GM19455 (cell line): Measurements from ENCODE around the gene CDK5R1.

Source experiments
- ATAC-seq: cut with Tn5 transposase; IDR thresholded peaks from one replicate; pipeline ENCODE4 v1.9.1; 2021; ENCODE audit not compliant: unreplicated experiment

Gene CDK5R1

DNA sequence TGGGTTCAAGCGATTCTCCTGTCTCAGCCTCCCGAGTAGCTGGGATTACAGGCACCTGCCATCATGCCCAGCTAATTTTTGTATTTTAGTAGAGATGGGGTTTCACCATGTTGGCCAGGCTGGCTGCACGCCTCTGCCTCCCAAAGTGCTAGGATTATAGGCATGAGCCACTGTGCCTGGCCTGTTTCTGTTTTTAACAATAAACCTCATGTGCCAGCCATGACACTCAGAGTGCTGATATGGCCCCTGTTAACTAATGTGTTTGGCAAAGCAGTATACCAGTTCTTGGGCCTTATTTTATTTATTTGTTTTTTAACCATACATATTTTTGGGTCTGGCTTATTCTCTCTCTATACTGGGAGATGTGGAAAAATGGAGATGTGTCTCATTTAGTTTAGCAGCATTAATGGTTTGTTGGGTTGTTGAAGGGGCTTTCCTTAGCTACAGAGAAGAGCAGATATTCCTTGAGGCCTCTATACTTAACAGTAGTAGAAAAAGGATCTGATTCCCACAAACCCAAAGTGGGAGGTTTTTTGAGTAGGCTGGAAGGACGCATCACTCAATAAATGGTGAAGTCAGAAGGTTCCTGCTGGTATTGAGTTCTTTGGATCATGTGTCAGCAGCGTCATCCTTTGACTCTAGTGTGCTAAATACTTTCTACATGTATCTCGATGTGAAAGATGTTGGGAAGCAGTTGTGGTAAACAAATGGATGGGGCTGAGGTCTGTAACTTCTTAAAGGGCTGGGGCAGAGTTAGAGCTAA is 16.2 kb upstream of the CDK5R1 start:
- no peak for ATAC-seq

DNA sequence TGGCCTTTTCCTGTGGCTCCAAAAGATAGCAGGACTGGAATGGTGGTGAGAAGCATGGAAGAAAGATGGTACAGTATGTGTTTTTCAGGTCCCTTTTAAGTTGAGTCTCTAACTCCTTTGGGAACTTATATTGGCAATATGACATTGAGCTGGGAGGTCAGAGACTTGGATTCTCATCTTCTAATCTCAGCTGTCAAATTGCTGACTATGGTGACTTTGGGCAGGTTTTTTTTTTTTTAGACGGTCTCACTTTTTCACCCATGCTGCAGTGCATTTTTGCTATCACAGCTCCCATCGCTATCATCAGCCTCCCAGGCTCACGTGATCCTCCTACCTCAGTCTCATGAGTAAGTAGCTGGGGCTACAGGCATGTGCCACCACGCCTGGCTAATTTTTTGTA is 15.1 kb upstream of the CDK5R1 start:
- ATAC-seq = no peak

DNA sequence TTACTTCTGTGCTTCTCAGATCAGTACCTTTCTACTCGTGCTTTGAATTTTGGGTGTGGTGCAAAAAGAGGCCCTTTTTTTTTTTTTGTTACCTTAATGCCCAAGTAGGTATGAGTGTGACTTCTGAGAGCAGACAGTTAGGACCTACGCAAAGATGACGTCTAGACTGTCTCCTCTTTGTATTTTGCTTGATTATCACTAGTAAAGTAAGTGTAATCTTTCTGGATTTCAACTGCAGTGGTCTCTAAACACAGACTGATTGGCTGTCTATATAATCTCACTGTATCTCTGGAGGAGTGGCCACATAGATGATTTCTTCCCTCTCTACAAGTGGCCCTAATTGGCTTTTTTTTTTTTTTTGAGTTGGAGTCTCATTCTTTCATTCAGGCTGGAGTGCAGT is 11.5 kb upstream of the CDK5R1 start:
- no peak for ATAC-seq

DNA sequence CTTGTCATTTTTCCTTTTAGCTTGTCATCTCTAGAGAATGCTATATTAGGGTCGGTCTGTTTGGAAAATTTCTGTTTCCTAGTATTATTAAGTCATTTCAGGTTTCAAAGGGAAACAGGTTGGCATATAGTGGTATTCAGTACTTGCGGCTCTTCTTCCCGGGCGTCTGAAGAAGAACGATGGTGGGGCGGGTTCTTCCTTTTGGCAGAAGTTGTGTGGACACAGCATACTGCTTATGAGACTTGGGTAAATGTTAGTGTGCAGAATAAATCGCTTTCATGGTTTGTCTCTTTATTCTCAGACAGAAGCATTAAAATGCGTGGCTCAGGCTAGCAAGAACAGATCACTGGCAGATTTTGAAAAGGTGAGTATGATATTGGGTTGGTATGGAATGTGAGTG is 9.6 kb upstream of the CDK5R1 start:
- no peak for ATAC-seq

DNA sequence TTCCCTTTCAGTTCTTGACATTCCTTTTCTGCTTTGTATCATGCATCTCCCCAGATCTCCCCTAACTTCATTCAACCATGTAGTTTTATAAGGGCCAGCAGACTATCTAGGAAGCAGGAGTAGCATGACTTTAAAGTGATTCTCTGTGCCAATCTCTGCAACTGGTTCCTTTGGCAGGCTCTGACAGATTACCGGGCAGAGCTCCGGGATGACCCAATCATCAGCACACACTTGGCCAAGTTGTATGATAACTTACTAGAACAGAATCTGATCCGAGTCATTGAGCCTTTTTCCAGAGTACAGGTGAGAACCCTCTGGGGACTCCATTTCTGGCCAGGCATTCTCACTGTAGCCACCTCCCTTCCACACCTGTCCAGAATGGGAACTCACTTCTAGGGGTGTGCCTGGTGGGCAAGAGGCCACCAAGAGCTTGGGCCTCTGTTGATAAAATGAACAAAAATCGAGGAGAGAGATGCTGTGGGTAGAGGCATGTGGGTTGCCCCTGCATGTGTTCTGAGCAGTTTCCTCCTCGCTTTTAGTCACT is 7.6 kb upstream of the CDK5R1 start:
- ATAC-seq = no peak

DNA sequence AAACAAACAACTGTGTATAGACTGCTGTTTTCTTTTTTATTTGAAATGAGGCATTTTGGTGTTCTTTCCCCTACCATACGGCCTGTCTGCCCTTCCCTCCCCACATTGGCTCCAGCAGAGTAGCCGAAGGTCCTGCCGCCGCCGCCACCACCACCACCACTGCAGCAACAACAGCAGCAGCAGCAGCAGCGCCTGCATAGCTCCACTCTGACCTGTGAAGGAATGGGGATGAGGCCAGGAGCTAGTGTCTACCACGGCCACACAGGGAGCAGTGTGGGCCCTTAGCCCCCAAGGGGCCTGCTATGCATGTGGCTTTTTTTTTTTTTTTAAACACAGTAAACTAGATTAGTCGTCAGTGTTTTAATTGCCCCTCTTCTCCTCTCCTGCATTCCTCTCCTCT is 5.6 kb upstream of the CDK5R1 start:
- no peak for ATAC-seq

DNA sequence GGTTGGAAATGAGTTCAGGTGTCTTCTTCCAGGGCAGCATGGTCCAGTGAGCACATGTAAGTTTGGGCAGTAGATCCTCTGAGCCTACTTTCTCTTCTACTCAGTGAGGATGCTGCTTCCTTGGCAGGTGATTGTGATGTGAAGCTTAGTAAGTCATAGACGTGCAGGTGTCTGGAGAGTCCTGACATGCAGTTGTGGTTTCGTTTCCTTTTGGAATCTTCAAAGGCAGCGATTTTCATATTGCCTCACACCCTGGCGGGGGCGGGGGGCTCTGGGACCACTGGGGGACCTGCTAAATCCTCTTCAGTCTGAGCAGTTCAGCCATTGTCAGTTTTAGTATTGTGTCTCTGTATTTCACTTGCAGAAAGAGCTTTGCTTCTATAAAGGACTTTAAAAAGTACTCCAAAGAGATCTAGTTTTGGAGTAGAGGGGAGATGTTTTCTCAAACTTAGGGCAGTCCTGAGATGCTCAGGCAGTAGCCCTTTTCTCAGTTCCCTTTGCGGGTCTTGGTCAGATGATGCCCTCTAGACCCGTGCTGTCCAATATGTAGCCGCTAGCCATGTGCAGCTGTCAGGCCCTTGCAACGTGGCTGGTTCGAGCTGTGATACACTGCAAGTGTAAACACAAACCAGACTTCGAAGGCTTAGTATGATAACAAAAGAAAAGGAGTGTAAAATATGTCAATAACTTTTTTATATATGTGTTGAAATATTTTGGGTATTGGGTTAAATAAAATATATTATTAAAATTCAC is 4.0 kb upstream of the CDK5R1 start:
- ATAC-seq = no peak

DNA sequence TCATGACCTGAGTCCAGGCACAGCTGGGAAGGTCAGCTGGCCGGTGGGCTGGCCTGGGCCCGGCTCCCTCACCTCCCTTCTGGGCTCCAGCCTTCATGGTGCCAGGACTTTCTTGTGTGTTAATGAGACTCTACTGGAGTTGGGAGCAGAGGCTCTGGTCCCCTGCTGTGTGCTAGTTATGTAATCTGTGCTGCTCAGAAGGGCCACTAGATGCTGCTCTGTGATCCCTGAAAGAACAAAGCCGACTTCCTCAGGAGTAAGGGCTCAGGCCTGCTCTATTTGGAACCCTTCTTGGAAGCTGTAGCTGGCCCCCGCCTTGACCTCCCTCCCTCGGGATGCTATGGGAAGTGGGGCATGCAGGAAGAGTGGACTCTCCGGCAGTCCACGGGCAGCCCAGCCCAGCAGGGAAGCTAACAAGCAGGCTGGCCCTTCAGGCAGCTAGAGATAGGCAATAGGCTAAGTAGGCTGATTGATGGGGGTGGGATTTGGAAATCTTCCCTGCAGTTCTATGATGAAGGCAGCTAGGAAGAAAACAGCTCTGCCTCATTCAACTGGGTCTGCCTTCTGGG is 3.3 kb upstream of the CDK5R1 start:
- no peak for ATAC-seq

DNA sequence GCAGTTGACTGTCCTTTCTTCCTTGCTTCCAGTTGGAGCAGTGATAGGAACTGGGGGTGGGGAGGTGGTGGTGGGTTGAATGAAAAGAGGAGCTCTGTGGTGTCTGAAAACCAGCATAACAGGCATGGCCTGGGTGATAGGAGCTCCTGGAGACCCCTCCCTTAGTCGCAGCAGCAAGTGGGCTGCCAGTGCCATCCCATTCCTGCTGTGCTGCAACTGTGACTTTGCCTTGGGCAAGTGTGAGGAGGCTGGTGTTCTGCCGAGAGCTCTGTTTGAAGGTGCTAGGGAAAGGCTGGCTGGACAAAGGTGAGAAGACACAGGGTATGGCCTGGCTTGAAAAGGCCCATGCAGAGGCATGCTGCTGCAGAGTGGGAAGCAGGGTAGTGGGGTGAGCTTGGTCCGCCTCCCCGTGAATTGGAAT is 2.7 kb upstream of the CDK5R1 start:
- no peak for ATAC-seq

DNA sequence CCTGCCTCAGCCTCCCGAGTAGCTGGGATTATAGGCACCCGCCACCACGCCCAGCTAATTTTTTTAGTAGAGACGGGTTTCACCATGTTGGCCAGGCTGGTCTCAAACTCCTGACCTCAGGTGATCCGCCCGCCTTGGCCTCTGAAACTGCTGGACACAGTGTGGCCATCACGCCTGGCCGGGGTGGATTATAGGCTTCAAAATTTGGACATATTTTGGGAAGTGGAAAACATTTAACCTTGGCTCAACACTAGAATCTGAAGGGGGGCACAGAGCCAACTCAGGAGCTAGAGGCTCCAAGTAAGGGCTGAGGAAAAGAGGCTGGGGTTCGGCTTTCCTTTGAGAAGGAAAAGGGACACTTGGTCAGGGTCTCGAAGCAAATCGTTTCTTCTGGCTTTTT is 2.2 kb upstream of the CDK5R1 start:
- ATAC-seq = no peak

DNA sequence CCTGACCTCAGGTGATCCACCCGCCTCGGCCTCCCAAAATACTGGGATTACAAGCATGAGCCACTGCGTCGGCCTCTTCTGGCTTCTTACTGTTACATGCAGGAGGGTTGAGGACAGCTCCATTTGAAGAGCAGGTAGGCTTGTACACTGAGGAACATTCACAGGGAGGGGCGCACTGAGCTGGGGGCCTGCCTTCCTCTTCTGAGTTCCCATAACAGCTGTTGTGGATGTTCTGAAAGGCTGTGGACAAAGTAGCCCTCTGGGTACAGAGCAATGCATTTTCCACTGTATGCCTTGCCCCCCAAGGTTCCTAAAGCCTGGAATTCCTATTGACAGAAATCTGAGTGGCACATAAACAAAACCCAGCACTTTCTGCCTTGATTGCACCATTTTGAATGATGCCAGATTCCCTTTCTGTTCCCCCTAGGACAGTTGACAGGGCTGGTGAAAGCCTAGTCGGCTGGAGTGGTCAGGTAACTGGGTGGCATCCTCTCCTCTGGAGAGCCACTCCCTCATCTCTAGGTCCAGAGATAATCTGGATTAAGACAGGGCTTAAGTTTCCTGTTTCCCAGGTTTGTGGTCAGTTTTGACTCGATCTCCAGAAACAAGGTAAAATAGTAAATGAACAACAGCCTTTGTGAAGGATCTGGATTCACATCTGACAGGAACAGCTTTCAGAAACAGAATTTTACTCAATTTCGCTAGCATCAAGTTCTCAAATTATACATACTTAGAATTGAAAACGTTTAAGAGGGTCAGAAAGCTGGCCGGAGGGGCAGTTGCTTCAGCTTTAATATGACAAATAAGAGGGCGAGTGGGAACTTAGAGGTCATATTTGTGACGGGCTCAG is 1.3 kb upstream of the CDK5R1 start:
- no peak for ATAC-seq

DNA sequence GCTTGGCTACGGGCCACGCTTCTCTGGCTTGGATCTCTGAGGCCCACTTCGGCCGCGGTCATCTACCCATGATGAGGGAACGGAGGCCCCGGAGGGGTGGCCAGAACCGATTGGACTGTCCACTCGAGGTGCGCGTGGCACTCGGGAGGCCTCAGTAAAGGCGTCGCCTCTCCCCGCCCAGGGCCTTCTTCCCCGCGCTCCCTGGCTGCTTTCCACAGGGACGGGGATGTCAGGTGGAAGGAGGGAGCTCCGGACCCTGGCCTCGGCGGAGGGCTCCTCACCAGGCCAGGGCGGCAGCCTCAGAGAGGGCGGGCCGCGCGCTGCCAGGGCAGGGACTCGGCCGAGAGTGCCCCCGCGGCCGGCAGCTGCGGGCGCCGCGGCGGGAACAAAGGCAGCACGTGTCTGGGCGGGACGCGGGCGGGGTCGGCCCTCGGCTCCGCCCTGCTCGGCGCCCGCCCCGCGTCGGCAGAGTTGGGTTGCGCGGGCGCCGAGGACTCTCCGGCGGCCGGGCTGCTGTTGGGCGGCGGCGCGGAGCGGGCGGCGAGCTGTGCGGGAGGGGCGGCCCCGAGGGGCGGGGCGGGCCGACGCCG is 587 bp upstream of the CDK5R1 start:
- peak; percentile 37 for ATAC-seq

DNA sequence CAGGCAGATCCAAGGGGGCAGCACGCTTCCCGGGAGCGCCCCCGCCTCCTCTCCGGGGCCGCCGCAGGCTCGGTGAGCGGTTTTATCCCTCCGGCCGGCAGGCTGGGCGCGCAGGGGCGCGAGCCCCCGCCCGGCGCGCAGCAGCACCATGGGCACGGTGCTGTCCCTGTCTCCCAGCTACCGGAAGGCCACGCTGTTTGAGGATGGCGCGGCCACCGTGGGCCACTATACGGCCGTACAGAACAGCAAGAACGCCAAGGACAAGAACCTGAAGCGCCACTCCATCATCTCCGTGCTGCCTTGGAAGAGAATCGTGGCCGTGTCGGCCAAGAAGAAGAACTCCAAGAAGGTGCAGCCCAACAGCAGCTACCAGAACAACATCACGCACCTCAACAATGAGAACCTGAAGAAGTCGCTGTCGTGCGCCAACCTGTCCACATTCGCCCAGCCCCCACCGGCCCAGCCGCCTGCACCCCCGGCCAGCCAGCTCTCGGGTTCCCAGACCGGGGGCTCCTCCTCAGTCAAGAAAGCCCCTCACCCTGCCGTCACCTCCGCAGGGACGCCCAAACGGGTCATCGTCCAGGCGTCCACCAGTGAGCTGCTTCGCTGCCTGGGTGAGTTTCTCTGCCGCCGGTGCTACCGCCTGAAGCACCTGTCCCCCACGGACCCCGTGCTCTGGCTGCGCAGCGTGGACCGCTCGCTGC is 832 bp downstream of the CDK5R1 start:
- no peak for ATAC-seq

DNA sequence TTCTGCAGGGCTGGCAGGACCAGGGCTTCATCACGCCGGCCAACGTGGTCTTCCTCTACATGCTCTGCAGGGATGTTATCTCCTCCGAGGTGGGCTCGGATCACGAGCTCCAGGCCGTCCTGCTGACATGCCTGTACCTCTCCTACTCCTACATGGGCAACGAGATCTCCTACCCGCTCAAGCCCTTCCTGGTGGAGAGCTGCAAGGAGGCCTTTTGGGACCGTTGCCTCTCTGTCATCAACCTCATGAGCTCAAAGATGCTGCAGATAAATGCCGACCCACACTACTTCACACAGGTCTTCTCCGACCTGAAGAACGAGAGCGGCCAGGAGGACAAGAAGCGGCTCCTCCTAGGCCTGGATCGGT is 1.4 kb downstream of the CDK5R1 start:
- ATAC-seq = no peak

DNA sequence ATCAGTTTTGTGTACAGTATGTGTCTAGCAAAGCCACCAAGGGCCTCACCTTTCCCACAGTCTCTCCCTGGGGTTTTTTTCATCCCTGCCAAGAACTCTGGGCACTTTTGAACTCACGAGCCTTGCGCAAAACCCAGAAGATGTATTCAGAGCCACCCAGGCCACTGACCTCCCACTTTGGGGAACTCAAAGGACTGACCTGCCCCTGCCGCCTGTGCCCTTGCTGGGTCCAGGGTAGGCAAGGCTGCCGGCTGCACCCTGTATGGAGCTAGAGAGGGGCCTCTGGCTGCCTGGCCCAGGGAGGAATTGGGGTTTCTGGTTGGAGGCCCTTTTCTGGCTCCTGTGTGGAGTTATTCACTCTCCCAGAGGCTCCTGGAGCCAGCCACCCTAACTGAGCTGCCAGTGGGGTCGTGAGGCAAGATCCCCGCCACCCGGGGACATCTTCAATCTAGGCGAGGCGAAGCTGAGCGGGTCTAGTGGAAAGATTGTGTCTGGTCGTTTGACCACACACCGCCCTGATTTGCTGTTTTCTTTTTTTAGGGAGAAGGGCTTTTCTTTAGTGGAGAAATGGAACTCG is 1.9 kb downstream of the CDK5R1 start:
- ATAC-seq = no peak

DNA sequence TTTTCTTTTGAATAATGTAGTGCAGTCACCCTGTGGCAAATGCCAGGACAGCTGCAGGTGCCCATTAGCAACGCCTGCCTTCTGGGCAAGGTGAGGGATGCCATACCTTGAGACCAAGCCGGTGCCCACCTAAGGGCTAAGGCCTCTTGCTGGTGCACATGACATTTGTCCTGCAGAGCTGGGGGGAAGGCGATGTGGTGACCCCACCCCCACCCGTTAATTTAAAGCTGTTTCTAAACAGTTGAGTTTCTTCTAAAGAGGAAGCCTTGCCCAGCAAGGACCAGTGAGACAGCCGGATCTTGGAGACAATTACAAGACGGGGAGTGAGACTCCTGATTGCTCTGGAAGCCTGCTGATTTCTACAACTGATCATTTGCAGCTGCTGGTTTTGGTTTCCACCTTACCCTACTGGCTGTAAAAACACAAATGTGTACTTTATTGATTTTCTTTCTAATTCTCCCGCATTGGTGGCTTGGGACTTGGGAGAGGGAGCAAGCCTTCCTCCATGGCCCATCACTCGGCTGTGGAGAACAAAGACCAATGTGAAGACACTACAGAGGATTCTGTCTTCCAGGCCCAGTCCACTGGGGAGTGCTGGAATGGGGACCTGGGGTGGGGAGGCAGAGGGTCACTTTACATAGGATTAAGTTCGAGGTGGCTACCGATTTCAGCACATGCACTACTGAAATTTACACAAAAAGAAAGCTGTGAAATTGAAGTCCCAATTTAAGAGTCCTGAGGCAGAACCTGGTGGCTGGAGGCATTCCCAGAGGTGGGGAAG is 2.7 kb downstream of the CDK5R1 start:
- no peak for ATAC-seq

DNA sequence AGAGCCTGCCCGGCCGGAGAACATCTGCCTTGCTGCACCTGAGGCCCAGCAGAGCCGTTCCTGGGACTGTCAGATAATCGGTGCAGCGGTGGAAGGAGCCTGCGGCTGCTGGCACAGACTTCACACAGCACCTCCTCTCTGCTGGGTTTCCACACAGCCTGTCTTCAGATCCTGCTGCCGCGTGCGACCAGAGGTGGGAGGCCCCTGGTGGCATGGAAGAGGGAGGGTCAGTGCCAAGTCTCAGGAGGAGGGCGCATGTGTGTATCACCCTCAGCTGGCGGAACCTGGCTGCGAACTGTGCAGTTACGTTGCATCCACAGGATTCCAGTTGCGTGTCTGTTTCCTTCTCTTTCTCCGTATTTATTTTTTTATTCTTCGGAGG is 3.3 kb downstream of the CDK5R1 start:
- ATAC-seq = no peak

DNA sequence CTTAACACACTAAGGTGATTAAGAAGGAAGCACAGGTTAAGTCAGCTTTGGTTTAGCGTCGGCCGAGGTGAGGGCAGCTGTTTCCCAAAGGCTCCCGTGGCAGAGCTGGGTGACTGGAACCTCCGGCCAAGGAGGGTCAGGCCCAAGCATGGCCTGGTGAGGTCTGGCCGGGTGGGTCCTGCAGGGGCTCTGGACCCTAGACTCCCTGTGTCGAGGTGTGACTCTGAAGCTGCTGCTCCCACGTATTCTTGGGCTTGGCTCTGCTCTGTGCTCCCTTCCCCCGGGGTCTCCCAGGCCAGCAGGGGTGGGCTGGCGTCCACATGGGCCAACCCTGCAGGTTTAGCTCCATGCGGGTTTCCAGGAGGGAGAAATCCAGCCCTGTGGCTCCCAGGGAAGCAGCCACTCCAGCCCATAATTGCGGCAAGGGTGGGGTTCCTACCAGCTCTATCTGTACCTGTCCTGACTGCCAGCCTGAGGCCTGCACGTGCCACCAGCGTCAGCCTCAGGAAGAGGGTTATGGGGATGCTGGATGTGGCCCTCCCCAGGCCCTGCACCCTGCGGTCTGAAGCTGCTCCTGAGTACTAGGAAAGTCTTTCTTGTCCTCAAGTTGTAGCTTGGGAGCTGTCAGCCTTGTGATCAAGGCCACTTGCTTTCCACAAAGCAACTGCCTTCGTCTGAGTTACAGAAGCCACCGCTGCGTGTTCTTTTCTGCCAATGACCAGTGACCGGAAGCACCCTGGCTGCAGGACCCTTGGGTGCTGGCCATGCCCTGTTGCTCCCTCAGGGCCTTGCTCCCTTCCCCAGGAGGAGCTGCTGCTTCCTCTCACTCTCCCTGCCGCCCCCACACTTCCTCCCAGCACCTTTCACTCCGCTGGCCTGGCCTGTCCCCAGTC is 4.8 kb downstream of the CDK5R1 start:
- ATAC-seq = no peak
